ENCODE data around the gene TRAF2. TPM values are rescaled to one million over a fixed set of nuclear protein-coding genes. Genes with fewer than 3 reads are reported as not detected.

The TRAF2 gene
- total and polyA plus RNA-seq, 2 of the 4 experiments (the other 2 are of a cell fraction) = 6.6 to 12.0 TPM

DNA sequence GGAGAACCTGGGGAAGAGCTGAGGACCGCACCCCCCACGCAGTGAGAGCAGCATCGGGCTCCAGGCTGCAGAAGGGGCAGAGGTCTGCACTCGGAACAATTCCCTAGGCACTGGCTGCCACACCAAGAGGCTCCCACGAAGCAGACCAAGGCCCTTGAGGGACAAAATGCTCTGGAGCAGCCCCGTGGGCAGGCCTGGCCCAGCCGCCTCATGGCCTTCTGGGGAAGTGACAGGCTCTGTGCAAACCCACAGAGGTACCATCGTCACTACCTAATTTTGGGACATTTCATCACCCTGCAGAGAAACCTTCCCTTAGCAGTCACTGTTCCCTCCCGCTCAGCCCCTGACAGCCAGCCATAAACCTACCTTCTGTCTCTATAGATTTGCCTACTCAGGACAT lies 42.3 kb downstream of the TRAF2 start:
- no peak overlapping the region for H2AK9ac ChIP-seq (replicated peaks; ENCODE audit: low read depth, low read length, poor library complexity)
- no peak overlapping the region for H3K14ac ChIP-seq (replicated peaks; ENCODE audit: low read depth, low read length)
- no peak overlapping the region for H4K5ac ChIP-seq (ENCODE audit: low read depth, low read length)
- no peaks in the 10 kb centered on the region for H4K20me1 ChIP-seq (ENCODE audit: insufficient read depth, low read length)
- CTCF ChIA-PET = no interaction called here
- no peak overlapping the region for H2AK5ac ChIP-seq (ENCODE audit: low read depth, low read length)
- H3K4me1 ChIP-seq (ENCODE audit: control insufficient read depth, insufficient read depth, low read length) = no peaks in the 10 kb centered on the region
- no peak overlapping the region for H2BK20ac ChIP-seq (ENCODE audit: low read depth, low read length)
- intact Hi-C loops (cut with micrococcal nuclease) = no loop called here
- dilution Hi-C loops (cut with HindIII; ENCODE audit: low sequenced_read_pairs, unreplicated experiment) = no loop called here
- no peak overlapping the region for H2BK5ac ChIP-seq (ENCODE audit: low read depth, low read length, poor library complexity, severe bottlenecking)
- DNase-seq (no peak), ATAC-seq (ENCODE audit: low read depth) (no peak)
- no peak overlapping the region for H2BK15ac ChIP-seq (ENCODE audit: low read depth, low read length)
- no peaks in the 10 kb centered on the region; the same call in 1 of the 2 replicates for H3K9me1 ChIP-seq (ENCODE audit: insufficient read depth, low read length)
- no peak overlapping the region for H3K23ac ChIP-seq (ENCODE audit: low read depth, low read length)
- POLR2A ChIA-PET (ENCODE audit: unreplicated experiment) = no interaction called here
- TF ChIP-seq SMC3 (IDR thresholded peaks at IDR 0.05; ENCODE audit: low read depth, low read length) = no peak
- TF ChIP-seq CHD1 (IDR thresholded peaks at IDR 0.05; ENCODE audit: low read depth, low read length) = no peak
- no peak for TF ChIP-seq POLR2A (IDR thresholded peaks at IDR 0.05; ENCODE audit: low read depth, low read length)
- TF ChIP-seq, protein P1, sequence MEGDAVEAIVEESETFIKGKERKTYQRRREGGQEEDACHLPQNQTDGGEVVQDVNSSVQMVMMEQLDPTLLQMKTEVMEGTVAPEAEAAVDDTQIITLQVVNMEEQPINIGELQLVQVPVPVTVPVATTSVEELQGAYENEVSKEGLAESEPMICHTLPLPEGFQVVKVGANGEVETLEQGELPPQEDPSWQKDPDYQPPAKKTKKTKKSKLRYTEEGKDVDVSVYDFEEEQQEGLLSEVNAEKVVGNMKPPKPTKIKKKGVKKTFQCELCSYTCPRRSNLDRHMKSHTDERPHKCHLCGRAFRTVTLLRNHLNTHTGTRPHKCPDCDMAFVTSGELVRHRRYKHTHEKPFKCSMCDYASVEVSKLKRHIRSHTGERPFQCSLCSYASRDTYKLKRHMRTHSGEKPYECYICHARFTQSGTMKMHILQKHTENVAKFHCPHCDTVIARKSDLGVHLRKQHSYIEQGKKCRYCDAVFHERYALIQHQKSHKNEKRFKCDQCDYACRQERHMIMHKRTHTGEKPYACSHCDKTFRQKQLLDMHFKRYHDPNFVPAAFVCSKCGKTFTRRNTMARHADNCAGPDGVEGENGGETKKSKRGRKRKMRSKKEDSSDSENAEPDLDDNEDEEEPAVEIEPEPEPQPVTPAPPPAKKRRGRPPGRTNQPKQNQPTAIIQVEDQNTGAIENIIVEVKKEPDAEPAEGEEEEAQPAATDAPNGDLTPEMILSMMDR (conservative IDR thresholded peaks at IDR 0.05; ENCODE audit: low read depth, low read length) = no peak
- TF ChIP-seq MAZ (IDR thresholded peaks at IDR 0.05; ENCODE audit: borderline replicate concordance, low read depth, low read length) = no peak
- no peak for TF ChIP-seq RFX5 (IDR thresholded peaks at IDR 0.05; ENCODE audit: low read depth, low read length)
- TF ChIP-seq MXI1 (IDR thresholded peaks at IDR 0.05; ENCODE audit: borderline replicate concordance, low read depth, low read length) = no peak
- no peak for TF ChIP-seq USF2 (IDR thresholded peaks at IDR 0.05; ENCODE audit: low read depth, low read length)
- no peak for TF ChIP-seq CEBPB (IDR thresholded peaks at IDR 0.05; ENCODE audit: low read depth, low read length)
- TF ChIP-seq, protein P2, sequence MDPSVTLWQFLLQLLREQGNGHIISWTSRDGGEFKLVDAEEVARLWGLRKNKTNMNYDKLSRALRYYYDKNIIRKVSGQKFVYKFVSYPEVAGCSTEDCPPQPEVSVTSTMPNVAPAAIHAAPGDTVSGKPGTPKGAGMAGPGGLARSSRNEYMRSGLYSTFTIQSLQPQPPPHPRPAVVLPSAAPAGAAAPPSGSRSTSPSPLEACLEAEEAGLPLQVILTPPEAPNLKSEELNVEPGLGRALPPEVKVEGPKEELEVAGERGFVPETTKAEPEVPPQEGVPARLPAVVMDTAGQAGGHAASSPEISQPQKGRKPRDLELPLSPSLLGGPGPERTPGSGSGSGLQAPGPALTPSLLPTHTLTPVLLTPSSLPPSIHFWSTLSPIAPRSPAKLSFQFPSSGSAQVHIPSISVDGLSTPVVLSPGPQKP (IDR thresholded peaks at IDR 0.05; ENCODE audit: borderline replicate concordance, low read depth, low read length) = no peak
- TF ChIP-seq RAD21 (IDR thresholded peaks at IDR 0.05; ENCODE audit: low read length) = no peak
- no peak for TF ChIP-seq RCOR1 (IDR thresholded peaks at IDR 0.05; ENCODE audit: insufficient replicate concordance, low read length)
- TF ChIP-seq NFE2L2 (IDR thresholded peaks at IDR 0.05; ENCODE audit: low read depth, low read length) = no peak
- TF ChIP-seq FOS (IDR thresholded peaks at IDR 0.05; ENCODE audit: low read depth, low read length) = no peak
- no peak for TF ChIP-seq BHLHE40 (IDR thresholded peaks at IDR 0.05; ENCODE audit: low read depth, low read length)
- TF ChIP-seq MAFK (IDR thresholded peaks at IDR 0.05; ENCODE audit: low read depth, low read length) = no peak
- H3K9me3 ChIP-seq (ENCODE audit: control insufficient read depth, insufficient read depth, low read length) = no peaks in the 10 kb centered on the region
- no peaks in the 10 kb centered on the region for H3K27me3 ChIP-seq (ENCODE audit: control insufficient read depth, insufficient read depth, low read length)
- no peak overlapping the region for H3K27ac ChIP-seq (ENCODE audit: insufficient read depth, low read length)
- H4K91ac ChIP-seq (ENCODE audit: insufficient read depth, low read depth, low read length) = no peak overlapping the region
- H2AFZ ChIP-seq (replicated peaks; ENCODE audit: low read length, poor library complexity) = no peak overlapping the region
- peaks cover 10% of the 10 kb centered on the region for H3K36me3 ChIP-seq (ENCODE audit: control insufficient read depth, insufficient read depth, low read length)
- H3K79me1 ChIP-seq (ENCODE audit: low read depth in 1 of 2, low read length in 2 of 2) = peaks cover 2% of the 10 kb centered on the region in 2 experiments; a peak in 1 of 4 replicates
- no peak overlapping the region for H3K9ac ChIP-seq (ENCODE audit: low read depth, low read length)
- no peak overlapping the region for H3K4ac ChIP-seq (ENCODE audit: low read depth, low read length)
- no TSS peak for BruUV-seq (replicated peaks)
- H3K18ac ChIP-seq (ENCODE audit: low read depth, low read length) = no peak overlapping the region
- no peak overlapping the region for H3K4me2 ChIP-seq (ENCODE audit: low read depth, low read length)
- H4K8ac ChIP-seq (ENCODE audit: low read depth in 2 of 2, low read length in 2 of 2) = no peak overlapping the region
- H2BK120ac ChIP-seq (ENCODE audit: low read depth, low read length) = no peak overlapping the region
- H3K56ac ChIP-seq (ENCODE audit: extremely low read depth, insufficient read depth, low read length) = no peak overlapping the region
- H3K4me3 ChIP-seq (ENCODE audit: insufficient read depth, low read depth, low read length) = no peak overlapping the region
- WGBS, 2 experiments (ENCODE audit: extremely low coverage in 2 of 2, insufficient read length in 1 of 2) = 91% methylated on average over 6 of the region's 9 CpGs; no CpG with 5 or more reads in 1 of the 2 experiments
- in situ Hi-C loops (cut with MboI; ENCODE audit: low sequenced_read_pairs) = no loop called here
